IPS-NIHi11 (cell line): Measurements from ENCODE around the gene RREB1.

Experiments used
- DNase-seq: peaks from one replicate; pipeline ENCODE4 v3.0.0; 2012; ENCODE audit warnings: mixed read lengths, low spot score

Gene RREB1

GRCh38 chr6:7100072-7100752 is 7.5 kb upstream of the RREB1 start:
- DNase-seq = no peak

GRCh38 chr6:7100753-7101081 is 7.0 kb upstream of the RREB1 start:
- DNase-seq = no peak

- no peak for DNase-seq
Observed at GRCh38 chr6:7101290-7101689, 6.5 kb upstream of the RREB1 start.

GRCh38 chr6:7104752-7105151 is 3.0 kb upstream of the RREB1 start:
- no peak for DNase-seq

GRCh38 chr6:7106215-7106751 is 1.5 kb upstream of the RREB1 start:
- no peak for DNase-seq

GRCh38 chr6:7106752-7107577 is 796 bp upstream of the RREB1 start:
- DNase-seq = peak; percentile 77

- DNase-seq = peak; percentile 67
Observed at GRCh38 chr6:7108196-7108963, 619 bp downstream of the RREB1 start.

- DNase-seq = peak; percentile 52
Observed at GRCh38 chr6:7108964-7109836, 1.4 kb downstream of the RREB1 start.

- DNase-seq = no peak
Observed at GRCh38 chr6:7110092-7110792, 2.5 kb downstream of the RREB1 start.

GRCh38 chr6:7111095-7111690 is 3.4 kb downstream of the RREB1 start:
- no peak for DNase-seq

GRCh38 chr6:7112171-7112570 is 4.4 kb downstream of the RREB1 start:
- no peak for DNase-seq

GRCh38 chr6:7112741-7113313 is 5.1 kb downstream of the RREB1 start:
- no peak for DNase-seq

- no peak for DNase-seq
Observed at GRCh38 chr6:7114744-7115458, 7.1 kb downstream of the RREB1 start.

GRCh38 chr6:7115543-7116231 is 7.9 kb downstream of the RREB1 start:
- DNase-seq = no peak

- no peak for DNase-seq
Observed at GRCh38 chr6:7119272-7119801, 11.6 kb downstream of the RREB1 start.

GRCh38 chr6:7121700-7122241 is 14.0 kb downstream of the RREB1 start:
- DNase-seq = no peak

GRCh38 chr6:7122684-7123083 is 14.9 kb downstream of the RREB1 start:
- no peak for DNase-seq

GRCh38 chr6:7124114-7124513 is 16.4 kb downstream of the RREB1 start:
- no peak for DNase-seq
